ENCODE measurements around the gene ERRFI1. TPM values are rescaled to one million over a fixed set of nuclear protein-coding genes. Genes with fewer than 3 reads are reported as not detected.

The ERRFI1 gene
- total RNA-seq, 1 donor from 2014 or later = 44.8 TPM

DNA sequence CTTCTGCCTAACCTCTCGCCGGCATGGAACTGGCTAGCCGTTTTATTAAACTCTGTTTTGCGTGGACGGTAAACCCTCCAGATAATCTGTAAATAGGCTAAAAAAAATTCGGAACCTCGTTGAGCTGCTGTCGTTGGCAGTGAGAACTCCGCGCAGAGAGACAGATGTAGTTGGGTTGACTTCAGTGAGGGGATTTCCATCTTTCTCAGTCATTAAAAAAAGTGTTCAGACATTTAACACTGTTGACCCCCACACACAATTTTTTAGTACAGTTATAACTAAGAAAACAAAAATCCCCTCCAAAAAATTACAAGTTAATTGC is 64.1 kb downstream of the ERRFI1 start:
- Mint-ChIP-seq H3K27me3 (ENCODE audit: insufficient read depth, low read depth) (peaks cover 2% of the 10 kb centered on the region), H3K4me3 (peak overlapping the region; percentile 97), H3K36me3 (peaks cover 15% of the 10 kb centered on the region), H3K27ac (peak overlapping the region; percentile 74), H3K4me1 (peaks cover 21% of the 10 kb centered on the region), H3K9me3 (no peaks in the 10 kb centered on the region)
- peak overlapping the region; percentile 20 for H2AFZ ChIP-seq (replicated peaks)
- H3K9ac ChIP-seq = peak overlapping the region; percentile 59
- peaks cover 11% of the 10 kb centered on the region for H3K36me3 ChIP-seq
- H3K27ac ChIP-seq = no peak overlapping the region
- H4K20me1 ChIP-seq (ENCODE audit: low read depth) = peaks cover 7% of the 10 kb centered on the region
- TF ChIP-seq EZH2 (IDR thresholded peaks at IDR 0.05) = no peak
- TF ChIP-seq CTCF (IDR thresholded peaks at IDR 0.05) = no peak
- H3K4me3 ChIP-seq = peak overlapping the region; percentile 87
- H3K4me2 ChIP-seq = peak overlapping the region; percentile 86
- H3F3A ChIP-seq (ENCODE audit: low read depth) = peaks cover 7% of the 10 kb centered on the region
- no peak for DNase-seq (ENCODE audit: low spot score)
- H3K27me3 ChIP-seq = no peaks in the 10 kb centered on the region
- H3K9me3 ChIP-seq (ENCODE audit: low read depth) = no peaks in the 10 kb centered on the region
- peaks cover 42% of the 10 kb centered on the region for H3K79me2 ChIP-seq (ENCODE audit: low read depth)
- peaks cover 9% of the 10 kb centered on the region for H3K4me1 ChIP-seq

Small RNA genes within 50 kb of the gene (small RNA-seq; reads per million reads assigned to genes)
- not detected for gene RF00019

Other genes starting within 250 kb of the ERRFI1 start
- 3.6 and 6.1 TPM in 2 replicates for gene PER3, start 242.0 kb downstream of the ERRFI1 start, total RNA-seq (ENCODE audit: low replicate concordance)
- not detected in 2 replicates for gene UTS2, start 173.2 kb downstream of the ERRFI1 start, total RNA-seq (ENCODE audit: low replicate concordance)
- not detected in 2 replicates for gene TNFRSF9, start 85.5 kb downstream of the ERRFI1 start, total RNA-seq (ENCODE audit: low replicate concordance)
- 193 and 214 TPM in 2 replicates for gene PARK7, start 64.6 kb downstream of the ERRFI1 start, total RNA-seq (ENCODE audit: low replicate concordance)